NB4 (cell line): ENCODE results near the gene UBE2I.

Experiments
- DNase-seq: peaks from one replicate; pipeline ENCODE4 v3.0.0; 2010; ENCODE audit warnings: low read depth
- H3K4me3 ChIP-seq: one replicate; pipeline ENCODE4 v1.5.1; 2011; ENCODE audit warnings: mild to moderate bottlenecking, low read depth, low read length, moderate library complexity
- MYC ChIP-seq: IDR thresholded peaks from 2 replicates; pipeline ENCODE4 v1.6.1; 2011; ENCODE audit warnings: low read depth, low read length
- POLR2A ChIP-seq: IDR thresholded peaks from 2 replicates; pipeline ENCODE4 v1.6.1; 2011; ENCODE audit warnings: mild to moderate bottlenecking; ENCODE audit not compliant: insufficient read length; ENCODE audit errors: extremely low read depth

The UBE2I gene

GRCh38 chr16:1375741-1376410, 66.4 kb downstream of the UBE2I start:
- no peak for TF ChIP-seq MYC
- TF ChIP-seq POLR2A, result no peak
- DNase-seq, result no peak
- no peak overlapping the region for H3K4me3 ChIP-seq
